ENCODE data around the gene ALDOA. TPM values are rescaled to one million over a fixed set of nuclear protein-coding genes. Genes with fewer than 3 reads are reported as not detected.
A peak's percentile ranks its signal among the peaks of the same experiment; 100 is the strongest.

Gene ALDOA
- total RNA-seq, 1 donor from 2014 or later, result 1,497 TPM

- Histone ChIP-seq H3K27ac (ENCODE audit: low read depth, low read length) (no peak overlapping the region), H3K9me3 (ENCODE audit: control insufficient read depth in 3 of 3, low read length in 3 of 3) (no peaks in the 10 kb centered on the region), H3K9ac (ENCODE audit: low read depth in 1 of 3, low read length in 3 of 3) (no peak overlapping the region), H3K4me1 (ENCODE audit: control insufficient read depth in 3 of 3, insufficient read depth in 3 of 3, low read length in 3 of 3) (peaks cover 16 to 29% (median 24%) of the 10 kb centered on the region in 3 donors), H3K27me3 (ENCODE audit: control insufficient read depth in 3 of 3, insufficient read depth in 3 of 3, low read length in 3 of 3) (peaks cover 31 to 43% (median 39%) of the 10 kb centered on the region in 3 donors), H3K36me3 (ENCODE audit: control insufficient read depth in 3 of 3, insufficient read depth in 3 of 3, low read length in 3 of 3) (no peaks in the 10 kb centered on the region), H3K4me3 (ENCODE audit: low read length in 3 of 3) (no peak overlapping the region)
Measured at GRCh38 chr16:30025574-30025973, 40.0 kb upstream of the ALDOA start.

- Histone ChIP-seq H3K4me3 (ENCODE audit: low read length in 3 of 3) (no peak overlapping the region), H3K4me1 (ENCODE audit: control insufficient read depth in 3 of 3, insufficient read depth in 3 of 3, low read length in 3 of 3) (peaks cover 13 to 28% (median 22%) of the 10 kb centered on the region in 3 donors), H3K36me3 (ENCODE audit: control insufficient read depth in 3 of 3, insufficient read depth in 3 of 3, low read length in 3 of 3) (no peaks in the 10 kb centered on the region), H3K27ac (ENCODE audit: low read depth, low read length) (no peak overlapping the region), H3K27me3 (ENCODE audit: control insufficient read depth in 3 of 3, insufficient read depth in 3 of 3, low read length in 3 of 3) (peaks cover 35 to 47% (median 42%) of the 10 kb centered on the region in 3 donors), H3K9ac (ENCODE audit: low read depth in 1 of 3, low read length in 3 of 3) (no peak overlapping the region), H3K9me3 (ENCODE audit: control insufficient read depth in 3 of 3, low read length in 3 of 3) (no peaks in the 10 kb centered on the region)
Measured at GRCh38 chr16:30026449-30026848, 39.1 kb upstream of the ALDOA start.

- peaks cover 15 to 28% (median 18%) of the 10 kb centered on the region in 3 donors for H3K4me1 ChIP-seq (ENCODE audit: control insufficient read depth in 3 of 3, insufficient read depth in 3 of 3, low read length in 3 of 3)
- H3K4me3 ChIP-seq (ENCODE audit: low read length in 3 of 3), result no peak overlapping the region
- H3K9me3 ChIP-seq (ENCODE audit: control insufficient read depth in 3 of 3, low read length in 3 of 3), result no peaks in the 10 kb centered on the region
- H3K36me3 ChIP-seq (ENCODE audit: control insufficient read depth in 3 of 3, insufficient read depth in 3 of 3, low read length in 3 of 3), result no peaks in the 10 kb centered on the region
- no peak overlapping the region for H3K27ac ChIP-seq (ENCODE audit: low read depth, low read length)
- peaks cover 44 to 59% (median 54%) of the 10 kb centered on the region in 3 donors for H3K27me3 ChIP-seq (ENCODE audit: control insufficient read depth in 3 of 3, insufficient read depth in 3 of 3, low read length in 3 of 3)
- no peak overlapping the region for H3K9ac ChIP-seq (ENCODE audit: low read depth in 1 of 3, low read length in 3 of 3)
Measured at GRCh38 chr16:30027588-30028437, 37.7 kb upstream of the ALDOA start.

- Histone ChIP-seq H3K27ac (ENCODE audit: low read depth, low read length) (no peak overlapping the region), H3K27me3 (ENCODE audit: control insufficient read depth in 3 of 3, insufficient read depth in 3 of 3, low read length in 3 of 3) (peaks cover 45 to 60% (median 59%) of the 10 kb centered on the region in 3 donors), H3K9me3 (ENCODE audit: control insufficient read depth in 3 of 3, low read length in 3 of 3) (no peaks in the 10 kb centered on the region), H3K36me3 (ENCODE audit: control insufficient read depth in 3 of 3, insufficient read depth in 3 of 3, low read length in 3 of 3) (no peaks in the 10 kb centered on the region), H3K4me3 (ENCODE audit: low read length in 3 of 3) (no peak overlapping the region), H3K9ac (ENCODE audit: low read depth in 1 of 3, low read length in 3 of 3) (no peak overlapping the region), H3K4me1 (ENCODE audit: control insufficient read depth in 3 of 3, insufficient read depth in 3 of 3, low read length in 3 of 3) (peaks cover 15 to 28% (median 18%) of the 10 kb centered on the region in 3 donors)
Measured at GRCh38 chr16:30028438-30029076, 37.0 kb upstream of the ALDOA start.

GRCh38 chr16:30030011-30030685, 35.4 kb upstream of the ALDOA start:
- H3K9me3 ChIP-seq (ENCODE audit: control insufficient read depth in 3 of 3, low read length in 3 of 3), result no peaks in the 10 kb centered on the region

GRCh38 chr16:30030841-30031413, 34.6 kb upstream of the ALDOA start, which contains the start of gene TLCD3B:
Gene TLCD3B (minus strand): TSS chr16:30031271. CDS start chr16:30030527, 744 bp downstream.
- peaks cover 15 to 28% (median 18%) of the 10 kb centered on the region in 3 donors for H3K4me1 ChIP-seq (ENCODE audit: control insufficient read depth in 3 of 3, insufficient read depth in 3 of 3, low read length in 3 of 3)
- H3K4me3 ChIP-seq (ENCODE audit: low read length in 3 of 3), result no peak within 1 kb of the TSS
- peak within 1 kb of the TSS in 1 of 3 donors; percentile 8 for H3K9ac ChIP-seq (ENCODE audit: low read depth in 1 of 3, low read length in 3 of 3)
- no peaks in the 10 kb centered on the region for H3K36me3 ChIP-seq (ENCODE audit: control insufficient read depth in 3 of 3, insufficient read depth in 3 of 3, low read length in 3 of 3)
- no peak within 1 kb of the TSS for H3K27ac ChIP-seq (ENCODE audit: low read depth, low read length)
- H3K27me3 ChIP-seq (ENCODE audit: control insufficient read depth in 3 of 3, insufficient read depth in 3 of 3, low read length in 3 of 3), result peaks cover 42 to 61% (median 55%) of the 10 kb centered on the region in 3 donors
- no peaks in the 10 kb centered on the region for H3K9me3 ChIP-seq (ENCODE audit: control insufficient read depth in 3 of 3, low read length in 3 of 3)

More at GRCh38 chr16:30030011-30030685, 35.4 kb upstream of the ALDOA start:
- H3K27ac ChIP-seq (ENCODE audit: low read depth, low read length), result no peak overlapping the region
- H3K36me3 ChIP-seq (ENCODE audit: control insufficient read depth in 3 of 3, insufficient read depth in 3 of 3, low read length in 3 of 3), result no peaks in the 10 kb centered on the region
- H3K4me1 ChIP-seq (ENCODE audit: control insufficient read depth in 3 of 3, insufficient read depth in 3 of 3, low read length in 3 of 3), result peaks cover 15 to 28% (median 18%) of the 10 kb centered on the region in 3 donors
- no peak overlapping the region for H3K4me3 ChIP-seq (ENCODE audit: low read length in 3 of 3)
- H3K9ac ChIP-seq (ENCODE audit: low read depth in 1 of 3, low read length in 3 of 3), result no peak overlapping the region
- peaks cover 46 to 66% (median 58%) of the 10 kb centered on the region in 3 donors for H3K27me3 ChIP-seq (ENCODE audit: control insufficient read depth in 3 of 3, insufficient read depth in 3 of 3, low read length in 3 of 3)

GRCh38 chr16:30031477-30031918, 34.1 kb upstream of the ALDOA start:
- peaks cover 15 to 28% (median 18%) of the 10 kb centered on the region in 3 donors for H3K4me1 ChIP-seq (ENCODE audit: control insufficient read depth in 3 of 3, insufficient read depth in 3 of 3, low read length in 3 of 3)
- no peaks in the 10 kb centered on the region for H3K36me3 ChIP-seq (ENCODE audit: control insufficient read depth in 3 of 3, insufficient read depth in 3 of 3, low read length in 3 of 3)
- no peak overlapping the region for H3K27ac ChIP-seq (ENCODE audit: low read depth, low read length)
- H3K4me3 ChIP-seq (ENCODE audit: low read length in 3 of 3), result no peak overlapping the region
- no peaks in the 10 kb centered on the region for H3K9me3 ChIP-seq (ENCODE audit: control insufficient read depth in 3 of 3, low read length in 3 of 3)
- H3K9ac ChIP-seq (ENCODE audit: low read depth in 1 of 3, low read length in 3 of 3), result peak overlapping the region in 1 of 3 donors; percentile 8
- peaks cover 42 to 60% (median 54%) of the 10 kb centered on the region in 3 donors for H3K27me3 ChIP-seq (ENCODE audit: control insufficient read depth in 3 of 3, insufficient read depth in 3 of 3, low read length in 3 of 3)

GRCh38 chr16:30032083-30032819, 33.3 kb upstream of the ALDOA start:
- no peaks in the 10 kb centered on the region for H3K36me3 ChIP-seq (ENCODE audit: control insufficient read depth in 3 of 3, insufficient read depth in 3 of 3, low read length in 3 of 3)
- no peaks in the 10 kb centered on the region for H3K9me3 ChIP-seq (ENCODE audit: control insufficient read depth in 3 of 3, low read length in 3 of 3)
- H3K27ac ChIP-seq (ENCODE audit: low read depth, low read length), result no peak overlapping the region
- no peak overlapping the region for H3K4me3 ChIP-seq (ENCODE audit: low read length in 3 of 3)
- H3K27me3 ChIP-seq (ENCODE audit: control insufficient read depth in 3 of 3, insufficient read depth in 3 of 3, low read length in 3 of 3), result peaks cover 35 to 56% (median 50%) of the 10 kb centered on the region in 3 donors
- H3K9ac ChIP-seq (ENCODE audit: low read depth in 1 of 3, low read length in 3 of 3), result no peak overlapping the region
- peaks cover 15 to 28% (median 18%) of the 10 kb centered on the region in 3 donors for H3K4me1 ChIP-seq (ENCODE audit: control insufficient read depth in 3 of 3, insufficient read depth in 3 of 3, low read length in 3 of 3)

- no peaks in the 10 kb centered on the region for H3K36me3 ChIP-seq (ENCODE audit: control insufficient read depth in 3 of 3, insufficient read depth in 3 of 3, low read length in 3 of 3)
- peaks cover 32 to 50% (median 45%) of the 10 kb centered on the region in 3 donors for H3K27me3 ChIP-seq (ENCODE audit: control insufficient read depth in 3 of 3, insufficient read depth in 3 of 3, low read length in 3 of 3)
- no peak overlapping the region for H3K9ac ChIP-seq (ENCODE audit: low read depth in 1 of 3, low read length in 3 of 3)
- no peak overlapping the region for H3K4me3 ChIP-seq (ENCODE audit: low read length in 3 of 3)
- peaks cover 15 to 22% (median 16%) of the 10 kb centered on the region in 3 donors for H3K4me1 ChIP-seq (ENCODE audit: control insufficient read depth in 3 of 3, insufficient read depth in 3 of 3, low read length in 3 of 3)
- no peak overlapping the region for H3K27ac ChIP-seq (ENCODE audit: low read depth, low read length)
- H3K9me3 ChIP-seq (ENCODE audit: control insufficient read depth in 3 of 3, low read length in 3 of 3), result no peaks in the 10 kb centered on the region
Measured at GRCh38 chr16:30033270-30033669, 32.3 kb upstream of the ALDOA start.

Measured in skeletal muscle tissue (tissue), 4 donors.